ENCODE data around the gene WDR5B.

The WDR5B gene

GRCh38 chr3:122397201-122397600, 18.7 kb downstream of the WDR5B start:
- Histone ChIP-seq H3K4me1 (ENCODE audit: insufficient read depth, low read length) (no peaks in the 10 kb centered on the region), H4K20me1 (ENCODE audit: insufficient read depth, low read length) (peaks cover 4% of the 10 kb centered on the region; the same call in 1 of the 2 replicates), H2AFZ (ENCODE audit: low read depth, low read length) (no peak overlapping the region), H3K79me2 (ENCODE audit: insufficient read depth, low read length) (peaks cover 34% of the 10 kb centered on the region), H3K4me3 (ENCODE audit: low read depth in 1 of 2, low read length in 2 of 2) (no peak overlapping the region), H3K27me3 (ENCODE audit: insufficient read depth, low read length, poor library complexity) (no peaks in the 10 kb centered on the region), H3K36me3 (ENCODE audit: insufficient read depth, low read length) (peaks cover 16% of the 10 kb centered on the region), H3K4me2 (ENCODE audit: insufficient read depth, low read length) (no peak overlapping the region), H3K27ac (ENCODE audit: low read length) (no peak overlapping the region), H3K9ac (ENCODE audit: low read depth, low read length) (no peak overlapping the region), H3K9me3 (ENCODE audit: insufficient read depth, low read length, severe bottlenecking) (no peaks in the 10 kb centered on the region)
- no peak for ATAC-seq (ENCODE audit: insufficient read depth, low read depth)
- TF ChIP-seq CTCF (IDR thresholded peaks at IDR 0.05; ENCODE audit: borderline replicate concordance, extremely low read depth, low read length, poor library complexity, severe bottlenecking): no peak
- TF ChIP-seq EZH2 (IDR thresholded peaks at IDR 0.05; ENCODE audit: borderline replicate concordance, low read depth, low read length, severe bottlenecking): no peak
- DNase-seq: no peak

- peaks cover 16% of the 10 kb centered on the region for H3K36me3 ChIP-seq (ENCODE audit: insufficient read depth, low read length)
- TF ChIP-seq CTCF (IDR thresholded peaks at IDR 0.05; ENCODE audit: borderline replicate concordance, extremely low read depth, low read length, poor library complexity, severe bottlenecking) (no peak), EZH2 (IDR thresholded peaks at IDR 0.05; ENCODE audit: borderline replicate concordance, low read depth, low read length, severe bottlenecking) (no peak)
- H3K9me3 ChIP-seq (ENCODE audit: insufficient read depth, low read length, severe bottlenecking): no peaks in the 10 kb centered on the region
- H3K4me3 ChIP-seq (ENCODE audit: low read depth in 1 of 2, low read length in 2 of 2): no peak overlapping the region
- H4K20me1 ChIP-seq (ENCODE audit: insufficient read depth, low read length): peaks cover 4% of the 10 kb centered on the region; the same call in 1 of the 2 replicates
- no peak for ATAC-seq (ENCODE audit: insufficient read depth, low read depth)
- no peak for DNase-seq
- no peak overlapping the region for H3K27ac ChIP-seq (ENCODE audit: low read length)
- H3K4me2 ChIP-seq (ENCODE audit: insufficient read depth, low read length): no peak overlapping the region
- H3K79me2 ChIP-seq (ENCODE audit: insufficient read depth, low read length): peaks cover 40% of the 10 kb centered on the region
- no peak overlapping the region for H2AFZ ChIP-seq (ENCODE audit: low read depth, low read length)
- no peaks in the 10 kb centered on the region for H3K4me1 ChIP-seq (ENCODE audit: insufficient read depth, low read length)
- H3K9ac ChIP-seq (ENCODE audit: low read depth, low read length): no peak overlapping the region
- H3K27me3 ChIP-seq (ENCODE audit: insufficient read depth, low read length, poor library complexity): no peaks in the 10 kb centered on the region
Measured at GRCh38 chr3:122396511-122396910, 19.4 kb downstream of the WDR5B start.

GRCh38 chr3:122395582-122395981, 20.3 kb downstream of the WDR5B start:
- Histone ChIP-seq H3K9me3 (ENCODE audit: insufficient read depth, low read length, severe bottlenecking) (no peaks in the 10 kb centered on the region), H4K20me1 (ENCODE audit: insufficient read depth, low read length) (peaks cover 4% of the 10 kb centered on the region; the same call in 1 of the 2 replicates), H3K4me3 (ENCODE audit: low read depth in 1 of 2, low read length in 2 of 2) (no peak overlapping the region), H3K36me3 (ENCODE audit: insufficient read depth, low read length) (peaks cover 17% of the 10 kb centered on the region), H3K4me2 (ENCODE audit: insufficient read depth, low read length) (no peak overlapping the region), H3K4me1 (ENCODE audit: insufficient read depth, low read length) (no peaks in the 10 kb centered on the region), H3K9ac (ENCODE audit: low read depth, low read length) (no peak overlapping the region), H2AFZ (ENCODE audit: low read depth, low read length) (no peak overlapping the region), H3K27me3 (ENCODE audit: insufficient read depth, low read length, poor library complexity) (no peaks in the 10 kb centered on the region), H3K79me2 (ENCODE audit: insufficient read depth, low read length) (peaks cover 43% of the 10 kb centered on the region), H3K27ac (ENCODE audit: low read length) (no peak overlapping the region)
- ATAC-seq (ENCODE audit: insufficient read depth, low read depth) (no peak), DNase-seq (no peak)
- TF ChIP-seq EZH2 (IDR thresholded peaks at IDR 0.05; ENCODE audit: borderline replicate concordance, low read depth, low read length, severe bottlenecking) (no peak), CTCF (IDR thresholded peaks at IDR 0.05; ENCODE audit: borderline replicate concordance, extremely low read depth, low read length, poor library complexity, severe bottlenecking) (no peak)

- no peaks in the 10 kb centered on the region for H3K27me3 ChIP-seq (ENCODE audit: insufficient read depth, low read length, poor library complexity)
- no peak overlapping the region for H2AFZ ChIP-seq (ENCODE audit: low read depth, low read length)
- no peak overlapping the region for H3K27ac ChIP-seq (ENCODE audit: low read length)
- H3K9ac ChIP-seq (ENCODE audit: low read depth, low read length): no peak overlapping the region
- peaks cover 19% of the 10 kb centered on the region for H3K36me3 ChIP-seq (ENCODE audit: insufficient read depth, low read length)
- DNase-seq: no peak
- TF ChIP-seq CTCF (IDR thresholded peaks at IDR 0.05; ENCODE audit: borderline replicate concordance, extremely low read depth, low read length, poor library complexity, severe bottlenecking): no peak
- TF ChIP-seq EZH2 (IDR thresholded peaks at IDR 0.05; ENCODE audit: borderline replicate concordance, low read depth, low read length, severe bottlenecking): no peak
- H3K4me2 ChIP-seq (ENCODE audit: insufficient read depth, low read length): no peak overlapping the region
- no peaks in the 10 kb centered on the region for H3K9me3 ChIP-seq (ENCODE audit: insufficient read depth, low read length, severe bottlenecking)
- no peak overlapping the region for H3K4me3 ChIP-seq (ENCODE audit: low read depth in 1 of 2, low read length in 2 of 2)
- peaks cover 4% of the 10 kb centered on the region; the same call in 1 of the 2 replicates for H4K20me1 ChIP-seq (ENCODE audit: insufficient read depth, low read length)
- no peaks in the 10 kb centered on the region for H3K4me1 ChIP-seq (ENCODE audit: insufficient read depth, low read length)
- no peak for ATAC-seq (ENCODE audit: insufficient read depth, low read depth)
- peaks cover 57% of the 10 kb centered on the region for H3K79me2 ChIP-seq (ENCODE audit: insufficient read depth, low read length)
Measured at GRCh38 chr3:122394173-122394572, 21.7 kb downstream of the WDR5B start.

All from DND-41 (cell line).